BJ (cell line): ENCODE measurements around the gene RNF213. TPM values are rescaled to one million over a fixed set of nuclear protein-coding genes. Genes with fewer than 3 reads are reported as not detected.

Experiments
- CTCF ChIA-PET: fragments of 350-600 bp; formaldehyde crosslinking; extraction: SDS; loops from one replicate; lab custom pipeline; 2021; ENCODE audit warnings: antibody characterized with exemption, inconsistent platforms; lab: Yijun Ruan, JAX
- POLR2A ChIA-PET: fragments of 300-600 bp; sonication (Branson Sonifier 250); formaldehyde crosslinking; extraction: SDS; loops from one replicate; lab custom pipeline; 2021; ENCODE audit warnings: antibody characterized with exemption; lab: Charles Lee
- DNase-seq: peaks from one replicate; pipeline ENCODE4 v3.0.0-alpha.2; 2011; ENCODE audit warnings: low read depth
- H3K27me3 ChIP-seq: 2 replicates; pipeline ENCODE4 v1.6.0; 2011; ENCODE audit warnings: low read length; ENCODE audit not compliant: control insufficient read depth, insufficient read depth
- H3K36me3 ChIP-seq: 2 replicates; pipeline ENCODE4 v1.5.1; 2011; ENCODE audit warnings: low read length; ENCODE audit not compliant: control insufficient read depth, insufficient read depth
- H3K4me3 ChIP-seq: 2 replicates; pipeline ENCODE4 v1.5.1; 2011; ENCODE audit warnings: low read depth, mild to moderate bottlenecking, control low read depth, low read length
- CTCF ChIP-seq: IDR thresholded peaks from 2 replicates; pipeline ENCODE4 v1.5.1; 2011; ENCODE audit warnings: low read depth, mild to moderate bottlenecking, control low read depth, inconsistent platforms, low read length, moderate library complexity; ENCODE audit not compliant: insufficient read depth
- polyA plus RNA-seq: library from polyadenylated mRNA; depleted of rRNA; stranded (reverse); fragments of >200 nt; gene quantifications from 2 replicates; pipeline ENCODE4 v1.2.3, GENCODE V29; 2011

The RNF213 gene
- polyA plus RNA-seq, 1 experiment: 53.1 TPM

- Histone ChIP-seq H3K4me3 (no peak overlapping the region), H3K36me3 (peaks cover 2% of the 10 kb centered on the region; the same call in 1 of the 2 replicates), H3K27me3 (no peaks in the 10 kb centered on the region)
- POLR2A ChIA-PET: no interaction called here
- DNase-seq: no peak
- CTCF ChIA-PET: interaction anchor here (6.7 kb wide), 1 partner anchor 552 kb away, joined by 79 read pairs; no protein-coding TSS in a partner anchor
- TF ChIP-seq CTCF: no peak
These were observed 169.0 kb downstream of the RNF213 start for GRCh38 chr17:80429356-80430275.

GRCh38 chr17:80430446-80431245 is 170.0 kb downstream of the RNF213 start:
- TF ChIP-seq CTCF: no peak
- no peak for DNase-seq
- peaks cover 2% of the 10 kb centered on the region; the same call in 1 of the 2 replicates for H3K36me3 ChIP-seq
- POLR2A ChIA-PET: no interaction called here
- H3K4me3 ChIP-seq: no peak overlapping the region
- H3K27me3 ChIP-seq: no peaks in the 10 kb centered on the region
- CTCF ChIA-PET: no interaction called here

- Histone ChIP-seq H3K36me3 (peaks cover 2% of the 10 kb centered on the region; the same call in 1 of the 2 replicates), H3K4me3 (no peak overlapping the region), H3K27me3 (no peaks in the 10 kb centered on the region)
- no peak for TF ChIP-seq CTCF
- ChIA-PET POLR2A (no interaction called here), CTCF (no interaction called here)
- no peak for DNase-seq
These were observed 170.9 kb downstream of the RNF213 start for GRCh38 chr17:80431246-80432195.

DNA sequence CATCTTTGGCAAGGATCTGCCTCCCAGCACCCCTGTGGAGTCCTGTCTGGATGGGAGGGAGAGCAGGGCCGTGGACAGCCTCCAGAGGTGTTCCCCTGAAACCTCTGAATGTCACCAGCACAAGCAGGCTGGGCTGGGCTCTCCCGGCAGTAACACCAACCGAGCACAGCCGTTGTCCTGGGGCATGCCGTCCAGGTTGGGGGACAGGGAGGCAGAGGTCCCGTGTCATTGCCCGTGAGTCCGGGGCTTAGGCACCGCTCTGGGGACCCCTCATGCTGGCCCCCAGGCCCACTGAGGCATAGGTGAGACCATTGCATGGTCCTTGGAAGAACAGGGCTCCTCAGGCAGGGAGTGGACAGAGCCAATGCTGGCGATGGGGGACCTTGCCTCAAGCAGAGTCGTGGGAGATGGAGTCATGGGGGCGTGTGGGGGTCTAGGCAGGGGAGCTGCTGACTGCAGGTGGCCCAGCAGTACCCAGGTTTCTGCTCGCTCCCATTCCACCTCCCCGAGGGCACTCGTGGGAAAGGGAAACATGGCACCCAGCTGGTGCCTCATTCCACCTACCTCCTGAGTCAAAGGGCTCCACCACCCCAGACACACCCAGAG is 171.8 kb downstream of the RNF213 start:
- Histone ChIP-seq H3K36me3 (no peaks in the 10 kb centered on the region), H3K4me3 (no peak overlapping the region), H3K27me3 (no peaks in the 10 kb centered on the region)
- POLR2A ChIA-PET: no interaction called here
- no peak for TF ChIP-seq CTCF
- DNase-seq: no peak
- CTCF ChIA-PET: no interaction called here
